Stimulated activated CD4-positive, alpha-beta T cell treated with anti-CD3 and anti-CD28 coated beads, Interleukin-2, amount 100 ng/mL, for 48 hours (primary cell): ENCODE results near the gene ABHD17B.
"Not testable (repeated sequence)": the region's sequence is repeated elsewhere in the genome, so short reads cannot be mapped to it uniquely, and the experiment has no call there.

ENCODE experiments used
- DNase-seq, 2 donors: peaks; one replicate each; pipeline ENCODE4 v3.0.0-alpha.2; 2020

ABHD17B gene

DNA sequence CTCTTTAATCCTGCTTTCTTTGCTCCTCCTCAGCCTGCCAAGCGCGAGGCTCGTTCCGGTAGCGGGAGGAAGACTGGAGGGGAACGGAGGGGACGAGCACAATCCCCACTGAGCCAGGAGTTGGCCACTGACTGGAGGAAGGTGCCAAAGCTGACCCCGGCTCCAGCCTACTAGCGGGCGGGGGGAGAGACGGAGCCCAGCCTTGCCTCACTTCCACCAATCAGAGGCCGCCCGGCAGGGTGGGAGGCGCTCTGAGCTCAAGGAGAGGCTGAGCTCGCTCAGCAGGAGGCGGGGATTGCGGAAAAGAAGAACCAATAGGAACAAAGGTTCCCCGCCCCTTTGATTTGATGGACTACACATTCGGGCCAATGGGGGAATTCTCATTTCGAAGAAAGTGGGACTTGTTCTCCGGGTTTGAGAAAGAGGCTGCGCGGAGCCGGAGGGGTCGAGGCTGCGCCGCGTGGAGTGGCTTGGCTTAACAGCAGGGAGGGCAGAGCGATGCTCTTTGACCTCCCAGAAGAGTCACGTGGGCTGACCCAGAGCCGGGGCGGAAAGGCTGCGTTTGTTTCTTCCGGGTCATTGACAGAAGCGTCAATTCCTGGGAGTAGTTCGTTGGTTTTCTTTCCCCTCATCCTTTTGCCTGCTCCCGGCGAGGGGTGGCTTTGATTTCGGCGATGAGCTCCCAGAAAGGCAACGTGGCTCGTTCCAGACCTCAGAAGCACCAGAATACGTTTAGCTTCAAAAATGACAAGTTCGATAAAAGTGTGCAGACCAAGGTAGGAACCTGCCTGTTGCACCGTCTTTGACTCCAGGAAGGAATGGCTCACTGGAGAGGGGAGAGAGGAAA, at the start of gene ABHD17B, which contains the start of gene C9orf85:
Gene ABHD17B (minus strand): TSS at position 133 of the 847 bp plus-strand sequence. CDS start 36,113 bp downstream, outside the sequence.
Gene C9orf85 (plus strand): TSS at position 579 of the 847 bp plus-strand sequence. CDS start 96 bp downstream, at position 675.
- DNase-seq, result peak; percentile 91 to 93

DNA sequence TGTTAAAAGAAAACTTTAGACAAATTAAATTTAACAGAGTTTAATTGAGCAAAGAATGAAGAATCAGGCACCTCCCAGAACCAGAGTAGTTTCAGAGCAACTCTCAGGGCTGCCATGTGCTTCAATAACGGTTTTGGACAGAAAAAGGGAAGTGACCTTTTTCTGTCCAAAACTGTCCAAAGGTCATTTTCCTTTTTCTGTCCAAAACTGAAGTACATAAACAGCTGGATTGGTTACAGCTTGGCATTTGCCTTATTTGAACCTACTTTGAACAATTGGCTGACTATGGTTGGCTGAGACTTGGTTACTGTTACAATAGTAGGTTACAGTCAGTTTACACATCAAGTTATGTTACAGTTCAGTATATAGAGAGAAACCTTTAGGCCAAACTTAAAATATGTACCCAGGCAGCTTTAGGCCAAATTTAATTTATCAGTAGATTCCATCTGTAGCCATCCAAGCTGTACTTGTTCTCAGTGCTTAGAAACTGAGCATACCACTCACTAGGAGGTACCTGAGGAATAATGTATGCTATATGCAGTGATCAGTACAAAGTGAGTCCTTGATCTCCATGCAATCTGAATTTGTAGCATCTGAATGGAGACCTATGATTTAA, 44.4 kb upstream of the ABHD17B start:
- DNase-seq, result no peak

DNA sequence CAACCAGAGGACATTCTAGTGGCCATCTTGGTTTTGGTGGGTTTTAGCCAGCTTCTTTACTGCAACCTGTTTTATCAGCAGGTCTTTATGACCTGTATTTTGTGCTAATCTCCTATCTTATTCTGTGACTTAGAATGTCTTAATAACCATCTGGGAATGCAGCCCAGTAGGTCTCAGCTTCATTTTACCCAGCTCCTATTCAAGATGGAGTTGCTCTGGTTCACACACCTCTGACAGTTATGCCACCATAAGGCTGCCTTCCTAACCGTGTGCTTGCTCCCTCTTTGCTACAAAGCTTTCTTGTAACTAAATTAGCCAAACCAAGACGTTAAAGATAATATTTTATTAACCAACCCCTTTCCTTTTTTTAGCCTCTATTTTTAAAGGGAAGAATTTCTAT, 43.7 kb upstream of the ABHD17B start:
- not testable (repeated sequence) for DNase-seq

DNA sequence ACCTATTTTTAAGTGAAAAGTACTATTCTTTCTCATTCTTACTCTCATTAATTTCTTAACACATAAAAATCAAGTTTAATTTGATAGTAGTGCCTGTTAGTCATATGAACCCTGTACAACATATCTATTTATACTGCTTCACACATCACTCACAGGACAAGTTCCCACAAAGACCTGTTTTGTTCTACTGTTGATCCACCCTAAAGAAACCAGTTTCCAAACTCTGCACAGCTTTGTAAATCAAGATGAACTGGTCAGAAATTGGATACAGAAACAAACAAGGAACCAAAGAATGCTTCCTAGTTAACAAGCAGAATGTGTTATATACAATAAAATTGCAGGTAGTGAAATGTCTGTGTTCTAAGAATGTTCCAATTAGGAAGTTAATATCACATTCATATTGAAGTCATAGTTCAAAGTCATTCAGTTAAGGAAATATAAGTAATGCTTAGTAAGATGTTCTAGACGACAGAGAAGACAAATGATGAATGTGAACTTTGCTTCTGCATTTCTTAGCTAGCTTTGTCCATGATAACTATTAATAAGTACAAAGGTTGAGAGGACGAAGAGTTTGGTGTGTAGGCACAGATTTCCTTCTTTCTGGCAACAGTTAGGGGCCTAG, 33.9 kb upstream of the ABHD17B start:
- no peak for DNase-seq

DNA sequence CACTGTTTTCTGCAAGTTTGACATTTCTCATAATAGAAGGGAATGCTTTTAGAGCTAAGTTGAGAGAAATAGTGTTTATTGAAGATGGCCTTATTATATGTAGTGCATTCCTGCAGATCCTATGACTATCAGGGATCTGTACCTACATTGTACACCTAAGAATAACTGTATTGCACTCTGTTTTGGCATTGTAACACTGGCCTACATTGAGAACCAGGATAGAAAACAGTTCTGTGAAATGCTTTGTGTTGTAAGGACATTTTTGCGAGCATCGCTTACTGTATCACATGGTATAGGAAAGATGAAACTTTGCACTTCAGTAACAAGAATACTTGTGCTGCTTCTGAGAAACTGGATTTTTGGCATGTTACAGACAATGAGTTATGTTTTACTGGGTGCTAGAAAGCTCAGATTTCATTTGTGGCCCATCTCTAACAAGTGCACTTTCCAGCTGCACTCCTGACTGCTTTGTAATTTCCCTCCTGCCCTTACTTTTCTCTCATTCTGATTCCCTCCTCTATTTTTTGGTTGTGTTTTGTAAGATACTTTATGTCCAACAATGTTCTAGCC, 31.1 kb upstream of the ABHD17B start:
- no peak for DNase-seq

DNA sequence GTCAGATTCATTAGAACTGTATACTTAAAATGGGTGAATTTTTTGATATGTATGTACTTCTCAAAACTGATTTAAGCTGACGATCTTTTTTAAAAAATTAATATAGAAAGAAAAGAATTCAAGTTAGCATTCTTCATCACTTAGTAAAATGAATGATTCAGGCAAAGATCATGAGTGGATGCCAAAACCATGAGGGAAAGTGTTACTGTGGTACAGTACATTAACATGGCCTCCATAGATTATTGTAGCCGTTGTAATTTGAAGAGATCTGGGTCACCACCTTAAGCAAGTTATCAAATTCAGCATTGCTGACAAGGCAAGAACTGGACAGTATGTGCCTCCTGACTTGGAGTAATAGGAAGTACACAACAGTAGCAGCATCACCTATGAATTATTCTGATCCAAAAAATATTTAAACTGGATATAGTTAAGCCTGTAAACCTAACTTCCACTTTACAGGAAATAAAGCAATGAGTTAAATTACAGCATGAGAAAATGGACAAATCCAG, 30.1 kb upstream of the ABHD17B start:
- no peak for DNase-seq

DNA sequence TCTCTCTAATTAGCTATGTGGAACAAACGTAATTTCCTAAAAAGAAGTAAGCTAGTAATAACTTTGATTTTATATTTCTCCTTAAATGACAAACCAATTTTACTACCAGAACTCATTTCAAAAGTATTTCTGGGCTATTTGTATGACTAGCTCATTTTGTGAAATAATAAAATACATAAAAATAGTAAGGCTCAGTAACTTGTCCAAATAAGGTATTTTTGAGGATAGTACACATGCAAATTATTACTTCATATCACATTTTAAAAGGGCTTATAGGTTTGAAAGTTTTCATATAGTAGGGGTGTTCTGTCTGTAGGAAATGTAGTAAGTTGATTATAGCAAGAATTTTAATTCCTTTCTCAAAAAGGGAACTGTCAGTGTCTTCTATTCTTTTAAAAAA, 26.9 kb upstream of the ABHD17B start:
- no peak for DNase-seq

DNA sequence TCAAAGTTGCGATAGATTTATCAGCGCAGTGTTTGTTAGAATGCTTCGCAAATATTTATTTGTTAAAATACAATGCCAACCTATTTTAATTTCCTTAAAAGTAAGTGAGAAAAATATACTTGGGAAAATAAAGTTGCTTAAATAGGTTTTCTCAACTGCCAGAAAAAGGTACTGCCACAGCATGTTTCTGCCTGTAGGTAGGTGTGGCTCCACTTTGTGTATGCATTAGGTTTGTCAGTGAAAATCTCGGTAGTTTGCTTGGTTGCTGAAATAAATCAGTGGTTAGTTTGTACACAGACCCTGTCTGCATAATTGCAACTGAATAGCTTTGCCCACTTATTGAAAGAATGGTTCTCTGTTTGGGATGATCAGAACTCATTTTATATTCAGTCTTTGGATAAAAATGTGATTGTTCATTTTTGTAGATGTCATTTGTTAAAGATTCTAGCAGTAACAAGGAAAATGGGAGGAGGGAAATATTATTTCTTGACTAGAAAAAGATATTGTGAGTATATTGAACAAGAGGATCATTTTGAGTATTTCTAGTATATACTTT, 26.2 kb upstream of the ABHD17B start:
- DNase-seq, result no peak

DNA sequence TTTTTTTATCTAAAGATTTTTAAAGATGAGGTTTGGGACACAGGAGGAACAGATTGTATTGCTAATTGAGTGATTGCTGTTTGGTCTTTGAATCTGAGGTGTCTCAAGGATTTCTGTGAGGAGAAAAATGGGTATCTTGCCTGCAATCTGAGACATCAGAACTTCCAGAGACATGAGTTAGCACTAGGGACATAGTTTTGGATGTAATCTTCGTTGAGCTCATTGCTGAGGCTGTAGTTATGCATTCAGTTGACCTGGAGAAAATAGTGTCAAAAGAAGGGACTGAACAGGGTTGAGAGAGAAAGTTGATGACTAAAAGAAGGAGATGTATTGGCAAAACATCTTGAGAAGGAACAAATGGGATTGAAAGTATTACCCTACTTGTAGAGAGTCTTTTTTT, 25.1 kb upstream of the ABHD17B start:
- no peak for DNase-seq

DNA sequence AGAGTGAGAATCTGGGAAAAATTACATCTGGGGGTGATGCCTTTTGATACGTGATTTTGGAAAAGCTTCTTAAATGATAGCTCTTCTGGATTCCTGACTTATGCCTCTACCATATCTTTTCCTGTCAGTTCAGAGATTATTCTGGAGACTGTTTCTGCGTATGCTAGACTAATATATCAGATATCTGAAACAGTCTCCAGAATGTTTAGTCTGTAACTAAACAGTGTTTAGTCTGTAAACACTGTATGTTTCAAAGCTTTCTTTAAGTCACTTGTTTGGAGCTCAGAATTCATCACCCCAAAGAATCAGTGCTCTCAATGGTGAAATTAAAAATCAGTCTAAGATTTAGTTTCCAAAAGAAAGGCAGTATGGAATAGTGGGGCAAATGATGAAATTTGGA, 20.2 kb upstream of the ABHD17B start:
- DNase-seq, result no peak

DNA sequence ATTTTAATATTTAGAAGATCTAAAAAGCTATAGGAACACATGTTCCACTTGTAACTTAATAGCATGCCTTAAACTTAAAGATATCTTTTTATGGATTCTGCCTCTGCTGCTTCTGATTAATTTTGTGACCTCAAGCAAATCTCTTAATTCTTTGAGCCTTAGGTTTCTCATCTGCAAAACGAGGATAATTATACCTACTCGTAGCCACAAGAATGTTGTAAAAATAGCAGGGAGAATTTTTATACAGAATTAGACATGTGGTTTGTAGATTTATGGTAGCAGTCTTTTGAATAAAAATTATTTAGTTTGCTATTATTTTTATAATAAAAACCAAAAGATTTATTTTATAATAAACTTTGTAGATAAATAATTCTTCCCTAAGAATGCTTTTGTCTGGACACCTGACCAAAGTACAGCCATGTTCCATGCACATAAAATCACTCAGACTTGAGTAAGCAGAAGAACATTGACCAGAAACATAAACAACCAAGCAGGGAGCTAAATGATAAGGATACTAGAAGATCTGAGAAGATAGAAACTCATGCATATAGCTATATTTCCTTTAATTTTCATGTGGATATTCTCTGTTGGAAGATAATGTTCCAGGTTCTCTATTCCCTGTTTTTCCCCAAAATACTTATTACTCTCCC, 18.9 kb upstream of the ABHD17B start:
- DNase-seq, result no peak

DNA sequence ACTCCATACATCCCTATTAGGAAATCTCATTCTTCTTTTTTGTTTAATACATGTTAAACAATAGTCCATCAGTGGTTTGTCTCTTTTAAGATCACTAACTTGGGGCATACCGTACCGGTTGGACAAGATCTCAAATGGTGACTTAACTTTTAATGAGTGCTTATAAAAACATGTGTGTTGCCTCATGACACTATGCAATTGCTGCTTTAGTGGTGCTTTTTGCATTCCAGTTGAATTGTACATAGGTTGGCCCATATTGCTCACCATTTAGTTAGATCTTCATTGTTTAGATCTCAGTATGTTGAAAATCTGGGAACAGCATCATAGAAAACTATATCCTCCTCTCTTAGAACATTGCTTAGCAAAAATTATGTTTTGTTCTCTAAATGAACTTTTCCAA, 18.2 kb upstream of the ABHD17B start:
- no peak for DNase-seq

DNA sequence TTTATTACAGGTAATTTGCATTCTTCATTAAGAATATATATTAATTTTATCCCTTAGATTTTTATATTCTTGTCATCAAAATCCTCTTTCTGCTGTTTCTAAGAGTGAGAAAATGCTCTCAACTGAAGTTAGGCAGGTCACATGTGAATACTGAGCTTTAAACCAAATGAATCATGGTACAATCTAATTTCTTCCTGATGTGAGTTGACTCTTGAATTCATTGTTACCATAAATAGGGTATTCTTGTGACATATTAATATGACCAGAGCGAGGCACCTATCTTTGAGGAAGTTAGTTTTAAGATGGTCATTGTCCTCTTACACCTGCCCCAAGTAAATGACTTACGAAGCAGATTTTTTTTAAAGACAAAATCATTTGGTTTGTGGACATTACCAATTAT, 17.8 kb upstream of the ABHD17B start:
- DNase-seq, result no peak

DNA sequence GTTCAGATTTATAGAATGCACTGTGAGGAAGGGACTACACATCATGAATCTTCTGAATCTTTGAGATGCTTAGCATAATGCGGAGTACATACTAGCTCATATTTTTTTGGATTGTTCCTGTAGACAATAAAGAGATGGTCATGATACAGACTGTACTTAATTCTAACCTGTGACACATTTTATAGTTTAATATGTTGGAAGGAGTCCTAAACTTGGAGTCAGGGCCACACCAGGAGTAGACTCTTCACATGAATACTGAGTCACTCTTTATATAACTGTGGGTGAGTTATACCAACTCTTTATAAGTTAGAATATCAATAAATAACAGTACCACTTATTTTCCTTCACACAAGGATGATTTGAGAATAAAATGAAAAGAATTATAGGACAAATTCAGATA, 17.4 kb upstream of the ABHD17B start:
- no peak for DNase-seq

DNA sequence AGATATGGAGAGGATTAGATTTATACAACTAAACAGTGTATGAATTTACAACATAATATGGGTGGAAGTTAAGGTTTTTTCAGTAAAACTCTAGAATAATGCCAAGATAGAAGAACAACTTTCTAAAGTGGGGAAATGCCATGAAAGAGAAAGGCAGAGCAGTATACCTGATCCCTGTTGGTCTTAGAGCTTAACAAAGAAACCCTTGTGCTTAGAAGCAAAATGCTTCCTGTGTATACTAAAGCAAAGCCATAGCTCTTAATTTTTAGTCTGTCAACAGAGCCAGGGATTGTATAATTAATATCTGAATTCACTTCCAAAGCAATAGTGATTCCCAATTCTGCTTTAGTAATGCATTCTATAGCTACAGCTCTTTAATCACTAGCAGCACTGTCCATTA, 14.8 kb upstream of the ABHD17B start:
- DNase-seq, result no peak

DNA sequence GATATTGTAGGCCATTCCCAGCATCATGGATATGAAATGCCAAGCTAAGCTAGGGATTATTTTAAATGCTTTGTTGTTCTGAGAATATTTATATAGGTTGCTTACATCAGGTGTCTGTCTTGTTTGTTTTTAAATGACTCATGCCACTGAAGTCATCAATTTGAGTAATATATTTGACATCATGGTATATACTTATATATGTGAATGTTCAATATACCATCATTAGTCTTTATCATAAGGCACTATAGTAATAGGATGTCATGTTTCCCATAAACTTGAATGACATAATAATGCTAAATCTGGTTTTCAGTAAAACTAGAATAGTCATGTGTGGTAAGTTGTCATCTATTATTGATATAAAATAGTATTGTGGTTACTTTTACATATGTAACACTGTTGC, 13.6 kb upstream of the ABHD17B start:
- DNase-seq, result no peak

DNA sequence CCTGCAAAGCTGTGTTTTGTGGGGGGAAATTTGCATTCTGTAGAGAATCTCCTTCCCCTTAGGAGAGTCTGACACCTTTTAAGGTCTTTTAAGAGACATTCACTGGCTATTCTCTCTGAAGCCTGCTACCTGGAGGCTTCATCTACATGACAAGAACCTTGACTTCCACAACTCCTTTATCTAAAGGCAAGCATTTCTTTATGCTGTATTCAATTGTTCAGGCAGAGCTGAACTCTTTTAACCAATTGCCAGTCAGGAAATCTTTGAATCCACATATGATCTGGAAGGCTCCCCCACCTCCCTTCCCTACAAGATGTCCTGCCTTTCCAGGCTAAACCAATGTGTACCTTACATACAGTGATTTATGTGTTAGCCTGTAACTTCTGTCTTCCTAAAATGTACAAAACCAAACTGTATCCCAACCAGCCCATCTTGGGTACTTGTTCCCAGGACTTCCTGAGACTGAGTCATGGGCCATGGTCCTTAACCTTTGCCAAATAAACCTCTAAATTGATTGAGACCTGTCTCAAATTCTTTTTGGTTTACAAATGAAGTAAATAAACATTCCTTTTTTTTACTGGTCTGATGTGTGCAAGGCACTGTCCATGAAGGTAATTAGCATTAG, 10.3 kb upstream of the ABHD17B start:
- DNase-seq, result no peak

DNA sequence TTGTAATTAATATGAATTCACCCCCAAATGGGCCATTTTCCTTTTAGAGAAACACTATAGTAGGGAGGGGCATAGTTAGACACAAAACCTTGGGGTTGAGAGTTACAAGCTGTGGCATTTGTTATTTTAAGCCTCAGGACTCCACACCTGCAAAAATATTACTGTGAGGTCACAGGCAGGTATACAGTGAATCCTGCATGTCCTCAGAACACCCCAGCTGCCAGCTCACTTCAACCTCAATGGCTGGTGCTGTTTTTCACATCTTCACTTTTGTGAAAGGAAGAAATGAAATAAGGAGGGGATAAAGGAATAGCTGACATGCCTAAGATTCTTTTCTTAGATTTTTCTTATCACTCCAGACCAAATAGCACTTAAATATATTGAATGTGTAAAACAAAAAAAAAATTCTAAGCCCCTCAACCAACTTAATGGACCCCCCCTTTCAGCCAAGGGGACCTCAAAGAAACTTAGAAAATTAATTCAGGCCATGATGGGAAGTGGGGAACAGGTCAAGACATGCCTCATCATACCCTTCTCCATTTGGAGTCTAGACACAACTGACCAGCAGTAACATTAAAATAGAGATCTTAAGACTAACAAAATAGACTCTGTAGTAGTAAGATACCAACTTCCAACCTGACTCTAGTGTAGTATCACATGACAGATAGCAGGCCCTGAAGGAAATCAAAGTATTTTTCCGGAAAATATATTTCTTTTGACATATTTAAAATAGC, 9.6 kb upstream of the ABHD17B start:
- no peak for DNase-seq

DNA sequence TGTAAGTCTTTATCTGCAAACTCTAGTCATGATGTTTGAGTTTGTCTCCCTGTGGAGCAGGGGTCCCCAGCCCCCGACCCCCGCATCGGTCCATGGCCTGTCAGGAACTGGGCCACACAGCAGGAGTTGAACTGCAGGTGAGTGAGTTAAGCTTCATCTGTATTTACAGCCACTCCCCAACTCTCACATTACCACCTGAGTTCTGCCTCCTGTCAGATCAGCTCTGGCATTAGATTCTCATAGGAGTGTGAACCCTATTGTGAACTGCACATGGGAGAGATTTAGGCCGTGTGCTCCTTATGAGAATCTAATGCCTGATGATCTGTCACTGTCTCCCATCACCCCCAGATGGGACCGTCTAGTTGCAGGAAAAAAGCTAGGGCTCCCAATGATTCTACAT, 7.4 kb upstream of the ABHD17B start:
- DNase-seq, result no peak

DNA sequence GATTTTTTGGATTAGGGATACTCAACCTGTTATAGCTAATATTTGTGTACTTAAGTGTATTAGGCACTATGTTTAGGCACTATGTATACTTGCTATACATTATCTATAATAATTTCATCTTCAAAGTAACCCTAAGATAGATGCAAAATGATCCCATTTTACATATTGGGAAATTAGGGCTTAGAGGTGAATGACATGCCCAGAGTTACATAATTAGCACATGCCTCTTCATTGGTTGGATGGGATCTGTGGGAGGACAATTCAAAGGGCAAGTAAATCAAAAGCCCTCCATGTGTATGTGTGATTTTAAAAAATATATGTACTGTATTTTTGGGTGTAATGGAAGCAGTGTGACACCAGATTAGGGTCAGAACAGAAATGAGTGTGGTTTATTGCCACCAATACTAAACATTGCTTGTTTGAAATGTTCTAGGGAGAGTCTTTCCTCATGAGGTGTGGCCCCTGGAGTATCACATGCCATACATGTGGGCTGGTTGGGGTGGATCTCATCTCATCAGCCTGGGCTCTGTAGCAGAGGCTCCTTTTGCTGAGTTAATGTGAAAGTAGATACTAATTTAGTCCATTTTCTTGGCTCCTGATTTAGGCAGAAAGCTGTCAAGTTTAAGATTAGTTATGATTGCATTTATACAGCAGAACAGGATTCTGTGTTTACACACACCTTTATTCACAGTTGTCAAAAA, 6.0 kb upstream of the ABHD17B start:
- DNase-seq, result peak in 1 of 2 donors; percentile 6

DNA sequence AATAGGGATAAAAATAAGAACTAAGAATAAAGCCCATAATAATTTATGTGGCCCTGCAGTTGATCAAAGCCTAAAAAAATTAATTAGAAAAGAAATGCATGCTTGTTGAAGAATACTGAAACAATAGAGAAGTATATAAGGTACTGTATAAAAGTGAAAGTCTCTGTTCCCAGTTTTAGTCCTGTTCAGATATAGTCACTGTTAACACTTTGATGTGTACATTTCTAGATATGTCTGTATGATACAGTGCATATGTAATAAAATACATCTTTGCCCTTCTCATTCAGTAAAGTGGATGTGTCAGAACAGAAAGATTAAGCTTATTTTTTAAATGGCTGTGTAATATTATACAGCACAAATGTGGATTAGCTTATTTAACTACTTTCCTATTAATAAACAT, 4.5 kb upstream of the ABHD17B start:
- no peak for DNase-seq
